Activated CD4-positive, CD25-positive, alpha-beta regulatory T cell (primary cell): ENCODE measurements around the gene OR2J3.
"Not testable (repeated sequence)": the region's sequence is repeated elsewhere in the genome, so short reads cannot be mapped to it uniquely, and the experiment has no call there.

ENCODE experiments used
- DNase-seq, 4 experiments: peaks; one replicate each; lab custom pipeline; 2025; lab: John Stamatoyannopoulos, UW

The OR2J3 gene

DNA sequence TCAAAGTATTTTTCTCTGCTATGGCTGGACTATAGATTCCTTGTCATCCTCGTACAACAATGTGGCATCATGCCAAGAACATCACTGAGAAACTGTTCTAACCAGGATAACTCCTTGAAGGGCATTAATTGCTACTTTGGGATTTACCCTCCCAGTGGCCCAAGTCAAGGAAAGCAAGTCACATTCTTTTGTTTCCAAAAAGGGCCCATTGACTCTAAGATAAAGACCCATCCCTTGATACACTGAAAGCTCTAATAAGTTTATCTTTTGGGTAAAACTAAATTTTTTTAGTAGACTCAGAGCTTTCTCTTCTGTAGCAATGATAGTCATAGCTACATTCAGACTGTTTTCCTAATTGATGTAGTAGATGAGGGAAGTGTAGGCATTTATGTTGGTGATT is at the start of gene OR2J3:
OR2J3 (plus strand) TSS at position 301 of the 400 bp plus-strand sequence. CDS start 3,833 bp downstream, outside the sequence.
- DNase-seq, result no peak

DNA sequence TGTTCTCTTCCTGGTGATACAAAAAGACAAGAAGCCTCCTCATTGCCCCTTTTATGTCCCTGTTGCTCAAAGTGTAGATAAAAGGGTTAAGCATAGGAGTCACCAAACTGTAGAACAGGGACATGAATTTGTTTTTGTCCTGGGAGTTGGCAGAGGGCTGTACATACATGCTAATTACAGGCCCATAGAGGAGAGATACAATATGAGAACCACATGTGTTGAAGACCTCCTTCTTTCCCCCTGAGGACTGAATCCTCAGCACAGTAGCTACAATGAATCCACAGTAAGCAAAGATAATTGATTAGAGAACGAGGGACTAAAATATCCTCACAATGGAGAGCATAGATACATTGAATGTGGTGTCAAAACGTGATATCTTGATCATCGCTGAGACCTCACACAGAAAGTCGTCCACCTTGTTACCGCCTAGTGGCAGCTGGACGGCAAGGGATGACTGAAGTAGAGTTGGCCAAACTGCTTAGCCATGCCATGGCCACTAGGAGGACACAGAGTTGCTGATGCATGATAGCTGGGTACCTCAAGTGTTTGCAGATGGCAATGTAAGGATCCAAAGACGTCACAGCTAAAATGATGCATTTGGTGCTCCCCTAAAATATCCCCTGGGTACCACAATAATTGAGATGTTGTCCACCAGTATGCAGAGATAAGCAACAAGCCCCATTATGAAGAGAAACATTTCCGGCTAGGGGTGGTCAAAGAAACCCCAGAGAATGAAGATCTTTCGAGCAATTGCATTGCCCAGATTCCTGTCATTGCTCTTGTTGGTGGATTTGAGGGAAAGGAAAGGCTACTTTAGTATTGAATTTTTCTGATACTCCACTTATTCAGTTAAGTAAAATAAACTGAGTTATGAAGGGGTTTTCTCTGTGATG is 35.8 kb upstream of the OR2J3 start:
- DNase-seq, result no peak

- no peak for DNase-seq
Observed at GRCh38 chr6:29079203-29079602, 28.7 kb upstream of the OR2J3 start.

- DNase-seq, result no peak
Observed at GRCh38 chr6:29081312-29081711, 26.5 kb upstream of the OR2J3 start.

DNA sequence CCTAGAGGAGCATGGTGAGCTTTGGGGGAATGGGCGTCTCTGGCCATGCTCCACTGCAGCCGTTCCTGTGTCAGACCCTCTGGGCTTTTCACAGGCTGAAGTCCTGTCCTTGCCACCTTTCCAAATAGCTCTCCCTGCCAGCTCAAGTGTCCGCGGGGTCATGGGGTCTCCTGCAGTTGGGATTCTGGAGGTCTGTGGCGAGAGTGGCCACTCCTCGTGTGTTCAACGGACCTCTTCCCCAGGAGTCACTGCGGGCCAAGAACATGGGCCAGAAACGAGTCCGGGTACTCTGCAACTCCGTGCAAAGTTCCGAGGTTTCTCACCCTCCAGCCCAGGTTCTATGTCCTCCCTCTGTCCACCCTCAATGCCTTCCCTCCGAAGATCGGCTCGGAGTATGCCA is 25.4 kb upstream of the OR2J3 start:
- DNase-seq, result no peak

GRCh38 chr6:29087213-29087612 is 20.6 kb upstream of the OR2J3 start, which contains the start of gene OR2B3:
OR2B3 (minus strand) TSS chr6:29087313; CDS start chr6:29087248, 65 bp downstream.
- no peak for DNase-seq

DNA sequence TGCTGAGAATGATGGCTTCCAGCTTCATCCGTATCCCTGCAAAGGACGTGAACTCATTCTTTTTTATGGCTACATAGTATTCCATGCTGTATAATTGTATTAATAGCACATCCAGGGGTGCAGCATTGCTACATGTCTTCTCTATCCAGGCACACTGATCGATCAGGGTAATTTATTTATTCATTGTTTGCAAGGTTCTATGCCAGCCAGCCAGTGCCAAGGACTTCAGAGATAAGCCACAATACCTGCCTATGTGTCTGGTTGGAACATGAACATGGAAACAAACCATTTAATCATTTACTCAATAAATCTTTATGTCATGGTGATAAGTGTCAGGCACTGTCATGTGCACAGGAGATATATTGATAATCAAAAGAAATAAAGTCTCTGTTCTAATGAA is 14.9 kb upstream of the OR2J3 start:
- no peak for DNase-seq

DNA sequence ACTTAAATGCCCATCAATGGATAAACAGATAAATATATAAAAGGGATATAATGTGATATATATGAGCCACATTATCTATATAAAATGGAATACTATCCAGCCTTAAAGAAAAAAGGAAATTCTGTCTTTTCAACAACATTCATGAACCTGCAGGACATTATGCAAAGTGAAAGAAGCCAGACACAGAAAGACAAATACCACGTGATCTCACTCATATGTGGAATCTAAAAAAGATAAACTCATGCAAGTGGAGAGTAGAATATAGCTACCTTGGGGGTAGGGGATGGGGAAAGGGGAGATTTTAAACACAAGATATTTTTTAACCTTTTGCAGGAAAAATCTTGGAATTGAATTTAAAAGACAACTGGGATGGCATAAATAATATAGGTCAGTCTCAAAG is 10.1 kb upstream of the OR2J3 start:
- no peak for DNase-seq

- no peak for DNase-seq
Observed at GRCh38 chr6:29099190-29099589, 8.7 kb upstream of the OR2J3 start, which contains the start of gene OR2J1. OR2J1 (plus strand) TSS chr6:29099490; CDS start chr6:29100943, 1,453 bp downstream.

DNA sequence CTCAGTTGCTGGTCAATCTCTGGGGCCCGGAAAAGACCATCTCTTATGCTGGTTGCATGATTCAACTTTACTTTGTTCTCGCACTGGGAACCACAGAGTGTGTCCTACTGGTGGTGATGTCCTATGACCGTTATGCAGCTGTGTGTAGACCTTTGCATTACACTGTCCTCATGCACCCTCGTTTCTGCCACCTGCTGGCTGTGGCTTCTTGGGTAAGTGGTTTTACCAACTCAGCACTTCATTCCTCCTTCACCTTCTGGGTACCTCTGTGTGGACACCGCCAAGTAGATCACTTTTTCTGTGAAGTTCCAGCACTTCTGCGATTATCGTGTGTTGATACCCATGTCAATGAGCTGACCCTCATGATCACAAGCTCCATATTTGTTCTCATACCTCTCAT is 4.3 kb downstream of the OR2J3 start:
- DNase-seq, result no peak

- DNase-seq, result not testable (repeated sequence)
Observed at GRCh38 chr6:29114964-29115363, 7.1 kb downstream of the OR2J3 start.

DNA sequence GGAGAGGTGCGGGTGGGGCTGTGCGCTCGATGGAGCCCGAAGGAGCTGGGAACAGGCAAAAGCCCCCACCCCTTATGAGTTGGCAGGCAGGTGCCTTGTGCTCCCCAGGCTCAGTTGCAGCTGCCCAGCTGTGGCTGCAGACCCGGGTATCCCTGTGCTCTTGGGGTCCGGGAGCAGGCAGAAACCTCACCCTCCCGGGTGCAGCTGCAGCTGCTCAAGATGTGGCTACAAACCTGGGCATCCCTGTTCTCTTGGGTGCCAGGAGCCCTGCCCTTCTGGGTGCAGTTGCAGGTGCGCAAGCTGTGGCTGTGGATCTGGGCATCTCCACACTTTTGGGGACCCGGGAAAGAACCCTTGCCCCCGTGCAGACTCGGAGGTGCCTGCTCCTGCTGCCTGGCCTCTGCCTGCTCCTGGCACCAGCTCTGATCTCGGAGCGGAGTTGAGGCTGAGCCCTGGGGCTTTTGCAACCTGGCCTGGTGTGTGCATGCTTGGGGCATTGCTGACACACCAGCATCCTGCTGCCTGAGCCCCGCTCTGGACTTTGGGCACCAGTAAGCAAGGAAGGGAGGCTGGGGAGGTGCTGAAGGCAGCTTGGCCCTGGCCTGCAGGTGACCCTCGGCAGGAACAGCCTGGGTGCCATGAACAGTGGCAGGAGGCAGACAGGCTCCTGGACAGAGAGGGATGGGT is 21.6 kb downstream of the OR2J3 start:
- DNase-seq, result no peak

GRCh38 chr6:29130644-29131043 is 22.8 kb downstream of the OR2J3 start:
- DNase-seq, result no peak

GRCh38 chr6:29131691-29132090 is 23.8 kb downstream of the OR2J3 start:
- DNase-seq, result no peak

DNA sequence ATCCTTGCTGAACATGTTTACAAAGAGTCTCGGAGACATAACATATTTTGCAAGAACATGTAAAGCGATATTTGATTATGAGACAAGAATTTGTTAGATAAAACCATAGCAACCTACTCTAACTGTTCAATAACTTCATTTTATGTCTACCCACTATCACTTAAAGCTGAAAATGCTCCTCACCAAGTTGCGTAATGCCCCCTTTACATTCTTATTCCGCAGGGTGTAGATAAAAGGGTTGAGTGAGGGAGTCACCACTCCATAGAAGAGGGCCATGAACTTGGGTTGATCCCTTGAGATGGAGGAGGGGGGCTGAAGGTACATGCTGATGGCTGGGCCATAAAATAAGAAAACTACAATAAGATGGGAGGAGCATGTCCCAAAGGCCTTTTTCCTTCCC is 29.9 kb downstream of the OR2J3 start:
- DNase-seq, result no peak

DNA sequence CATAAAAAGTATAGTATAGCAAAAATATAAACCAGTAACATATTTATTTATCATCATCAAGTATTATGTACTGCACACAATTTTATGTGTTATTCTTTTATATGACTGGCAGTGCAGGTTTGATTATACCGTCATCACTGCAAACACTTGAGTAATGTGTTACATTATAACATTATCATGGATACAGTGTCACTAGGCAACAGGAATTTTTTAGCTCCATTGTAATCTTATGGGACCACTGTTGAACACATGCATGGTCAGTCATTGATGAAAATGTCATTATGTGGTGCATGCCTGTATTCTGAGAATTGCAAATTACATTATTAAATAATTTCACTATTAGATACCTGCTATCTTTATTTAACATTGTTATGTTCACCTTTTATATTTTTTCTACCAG is 33.7 kb downstream of the OR2J3 start:
- DNase-seq, result no peak

GRCh38 chr6:29142309-29142708 is 34.5 kb downstream of the OR2J3 start:
- no peak for DNase-seq

DNA sequence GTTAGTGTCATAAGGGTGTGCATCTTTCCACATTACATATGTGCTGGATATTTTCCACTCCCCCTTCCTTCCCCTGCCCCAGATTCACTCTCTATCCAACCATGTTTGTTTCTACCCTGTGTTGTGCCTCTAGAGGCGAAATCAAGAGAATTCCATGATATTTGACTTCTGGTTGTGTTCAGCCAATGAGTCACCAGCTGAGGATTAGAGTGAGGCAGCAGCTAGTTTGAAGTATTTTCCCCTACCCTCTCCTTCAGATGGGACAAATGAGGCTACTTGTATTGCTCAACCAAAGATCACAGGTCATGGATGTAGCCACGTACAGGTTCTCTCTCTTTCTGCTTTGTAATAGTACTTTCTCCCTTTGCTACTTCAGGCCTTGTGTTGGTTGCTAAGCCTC is 38.3 kb downstream of the OR2J3 start:
- no peak for DNase-seq

DNA sequence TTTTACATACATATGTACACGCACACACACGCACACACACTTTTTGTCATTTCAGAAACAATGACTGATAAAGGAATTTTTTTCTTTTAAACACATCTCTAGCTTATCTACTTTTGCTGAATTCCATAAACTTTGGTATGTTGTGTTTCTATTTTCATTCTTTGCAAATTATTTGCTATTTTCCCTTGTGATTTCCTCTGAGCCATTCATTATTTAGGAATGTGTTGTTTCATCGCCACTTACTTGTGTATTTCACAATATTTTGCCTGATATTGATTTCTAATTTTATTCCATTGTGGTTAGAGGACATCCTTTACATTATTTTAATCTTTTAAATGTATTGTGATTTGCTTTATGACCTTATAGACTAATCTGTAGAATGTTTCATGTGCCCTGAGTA is 39.2 kb downstream of the OR2J3 start:
- DNase-seq, result no peak

DNA sequence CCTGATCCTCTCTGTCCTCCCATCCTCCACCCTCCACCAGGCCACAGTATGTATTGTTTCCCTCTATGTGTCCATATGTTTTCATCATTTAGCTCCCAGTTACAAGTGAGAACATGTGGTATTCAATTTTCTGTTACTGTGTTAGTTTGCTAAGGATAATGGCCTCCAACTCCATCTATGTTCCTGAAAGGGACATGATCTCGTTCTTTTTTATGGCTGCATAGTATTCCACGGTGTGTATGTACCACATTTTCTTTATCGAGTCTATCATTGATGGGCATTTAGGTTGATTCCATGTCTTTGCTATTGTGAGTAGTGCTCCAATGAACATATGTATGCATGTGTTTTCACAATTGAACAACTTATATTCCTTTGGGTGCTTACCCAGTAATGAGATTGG is 41.6 kb downstream of the OR2J3 start:
- not testable (repeated sequence) for DNase-seq

DNA sequence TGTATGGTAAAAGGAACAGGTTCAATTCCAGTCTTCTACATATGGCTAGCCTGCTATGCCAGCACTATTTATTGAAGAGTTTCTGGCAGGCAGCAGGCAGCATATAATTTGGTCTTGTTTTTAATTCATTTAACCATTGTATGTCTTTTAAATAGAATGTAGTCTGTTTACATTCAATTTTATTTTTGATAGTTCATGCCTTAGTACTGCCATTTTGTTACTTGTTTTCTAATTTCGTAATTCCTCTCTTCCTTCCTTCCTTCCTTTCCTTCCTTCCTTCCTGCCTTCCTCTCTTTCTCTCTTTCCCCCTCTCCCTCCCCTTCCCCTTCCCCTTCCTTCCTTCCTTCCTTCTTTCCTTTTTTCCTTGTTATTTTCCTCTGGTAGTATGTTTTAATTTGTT is 45.2 kb downstream of the OR2J3 start:
- DNase-seq, result no peak

DNA sequence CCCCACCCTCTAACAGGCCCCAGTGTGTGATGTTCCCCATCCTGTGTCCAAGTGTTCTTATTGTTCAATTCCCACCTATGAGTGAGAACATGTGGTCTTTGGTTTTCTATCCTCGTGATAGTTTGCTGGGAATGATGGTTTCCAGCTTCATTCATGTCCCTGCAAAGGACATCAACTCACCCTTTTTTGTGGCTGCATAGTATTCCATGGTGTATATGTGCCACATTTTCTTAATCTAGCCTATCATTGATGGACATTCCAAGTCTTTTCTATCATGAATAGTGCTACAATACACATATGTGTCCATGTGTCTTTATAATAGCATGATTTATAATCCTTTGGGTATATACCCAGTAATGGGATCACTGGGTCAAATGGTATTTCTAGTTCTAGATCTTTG is 47.3 kb downstream of the OR2J3 start:
- DNase-seq, result not testable (repeated sequence)

- not testable (repeated sequence) for DNase-seq
Observed at GRCh38 chr6:29159922-29160321, 52.1 kb downstream of the OR2J3 start.
